ENCODE results near the gene MRNIP.

DNA sequence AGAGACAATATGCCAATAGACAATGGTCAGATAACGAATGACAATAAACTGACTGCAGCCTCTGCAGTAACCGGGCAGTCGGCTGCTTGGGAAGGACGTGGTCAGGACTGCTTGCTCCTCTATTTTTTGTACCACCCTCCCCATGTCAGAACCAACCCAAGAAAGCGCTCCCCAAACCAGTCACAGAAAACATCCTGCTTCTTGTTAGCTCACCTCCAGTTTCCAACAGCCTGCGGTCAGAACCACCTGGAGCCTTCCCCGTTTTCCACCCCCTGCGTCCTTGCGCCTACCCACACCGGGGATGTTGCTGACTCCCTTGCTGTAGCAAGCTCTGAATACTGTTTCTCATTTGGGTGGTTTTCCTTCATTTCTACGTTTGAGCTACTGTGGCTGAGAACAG, 1.7 kb upstream of the MRNIP start:
- TF ChIP-seq SNAI2 (CRISPR knock-in tag; IDR thresholded peaks at IDR 0.05) (no peak), ZFP30 (CRISPR knock-in tag; IDR thresholded peaks at IDR 0.05) (no peak), RARB (CRISPR knock-in tag; IDR thresholded peaks at IDR 0.05) (no peak), ZFP3 (CRISPR knock-in tag; IDR thresholded peaks at IDR 0.05) (no peak), BACH2 (CRISPR knock-in tag; IDR thresholded peaks at IDR 0.05; ENCODE audit: borderline replicate concordance) (no peak), ISL1 (CRISPR knock-in tag; IDR thresholded peaks at IDR 0.05) (no peak), ARNTL (CRISPR knock-in tag; IDR thresholded peaks at IDR 0.05; ENCODE audit: borderline replicate concordance, low read depth) (no peak)
- TF ChIP-seq, protein P1, sequence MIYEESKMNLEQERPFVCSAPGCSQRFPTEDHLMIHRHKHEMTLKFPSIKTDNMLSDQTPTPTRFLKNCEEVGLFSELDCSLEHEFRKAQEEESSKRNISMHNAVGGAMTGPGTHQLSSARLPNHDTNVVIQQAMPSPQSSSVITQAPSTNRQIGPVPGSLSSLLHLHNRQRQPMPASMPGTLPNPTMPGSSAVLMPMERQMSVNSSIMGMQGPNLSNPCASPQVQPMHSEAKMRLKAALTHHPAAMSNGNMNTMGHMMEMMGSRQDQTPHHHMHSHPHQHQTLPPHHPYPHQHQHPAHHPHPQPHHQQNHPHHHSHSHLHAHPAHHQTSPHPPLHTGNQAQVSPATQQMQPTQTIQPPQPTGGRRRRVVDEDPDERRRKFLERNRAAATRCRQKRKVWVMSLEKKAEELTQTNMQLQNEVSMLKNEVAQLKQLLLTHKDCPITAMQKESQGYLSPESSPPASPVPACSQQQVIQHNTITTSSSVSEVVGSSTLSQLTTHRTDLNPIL (CRISPR knock-in tag; IDR thresholded peaks at IDR 0.05; ENCODE audit: low read depth): no peak
- TF ChIP-seq, protein P2, sequence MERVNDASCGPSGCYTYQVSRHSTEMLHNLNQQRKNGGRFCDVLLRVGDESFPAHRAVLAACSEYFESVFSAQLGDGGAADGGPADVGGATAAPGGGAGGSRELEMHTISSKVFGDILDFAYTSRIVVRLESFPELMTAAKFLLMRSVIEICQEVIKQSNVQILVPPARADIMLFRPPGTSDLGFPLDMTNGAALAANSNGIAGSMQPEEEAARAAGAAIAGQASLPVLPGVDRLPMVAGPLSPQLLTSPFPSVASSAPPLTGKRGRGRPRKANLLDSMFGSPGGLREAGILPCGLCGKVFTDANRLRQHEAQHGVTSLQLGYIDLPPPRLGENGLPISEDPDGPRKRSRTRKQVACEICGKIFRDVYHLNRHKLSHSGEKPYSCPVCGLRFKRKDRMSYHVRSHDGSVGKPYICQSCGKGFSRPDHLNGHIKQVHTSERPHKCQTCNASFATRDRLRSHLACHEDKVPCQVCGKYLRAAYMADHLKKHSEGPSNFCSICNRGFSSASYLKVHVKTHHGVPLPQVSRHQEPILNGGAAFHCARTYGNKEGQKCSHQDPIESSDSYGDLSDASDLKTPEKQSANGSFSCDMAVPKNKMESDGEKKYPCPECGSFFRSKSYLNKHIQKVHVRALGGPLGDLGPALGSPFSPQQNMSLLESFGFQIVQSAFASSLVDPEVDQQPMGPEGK (CRISPR knock-in tag; IDR thresholded peaks at IDR 0.05; ENCODE audit: borderline replicate concordance): no peak
- TF ChIP-seq, protein P3, sequence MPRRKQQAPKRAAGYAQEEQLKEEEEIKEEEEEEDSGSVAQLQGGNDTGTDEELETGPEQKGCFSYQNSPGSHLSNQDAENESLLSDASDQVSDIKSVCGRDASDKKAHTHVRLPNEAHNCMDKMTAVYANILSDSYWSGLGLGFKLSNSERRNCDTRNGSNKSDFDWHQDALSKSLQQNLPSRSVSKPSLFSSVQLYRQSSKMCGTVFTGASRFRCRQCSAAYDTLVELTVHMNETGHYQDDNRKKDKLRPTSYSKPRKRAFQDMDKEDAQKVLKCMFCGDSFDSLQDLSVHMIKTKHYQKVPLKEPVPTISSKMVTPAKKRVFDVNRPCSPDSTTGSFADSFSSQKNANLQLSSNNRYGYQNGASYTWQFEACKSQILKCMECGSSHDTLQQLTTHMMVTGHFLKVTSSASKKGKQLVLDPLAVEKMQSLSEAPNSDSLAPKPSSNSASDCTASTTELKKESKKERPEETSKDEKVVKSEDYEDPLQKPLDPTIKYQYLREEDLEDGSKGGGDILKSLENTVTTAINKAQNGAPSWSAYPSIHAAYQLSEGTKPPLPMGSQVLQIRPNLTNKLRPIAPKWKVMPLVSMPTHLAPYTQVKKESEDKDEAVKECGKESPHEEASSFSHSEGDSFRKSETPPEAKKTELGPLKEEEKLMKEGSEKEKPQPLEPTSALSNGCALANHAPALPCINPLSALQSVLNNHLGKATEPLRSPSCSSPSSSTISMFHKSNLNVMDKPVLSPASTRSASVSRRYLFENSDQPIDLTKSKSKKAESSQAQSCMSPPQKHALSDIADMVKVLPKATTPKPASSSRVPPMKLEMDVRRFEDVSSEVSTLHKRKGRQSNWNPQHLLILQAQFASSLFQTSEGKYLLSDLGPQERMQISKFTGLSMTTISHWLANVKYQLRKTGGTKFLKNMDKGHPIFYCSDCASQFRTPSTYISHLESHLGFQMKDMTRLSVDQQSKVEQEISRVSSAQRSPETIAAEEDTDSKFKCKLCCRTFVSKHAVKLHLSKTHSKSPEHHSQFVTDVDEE (CRISPR knock-in tag; IDR thresholded peaks at IDR 0.05): no peak
